BJ (cell line): ENCODE results near the gene CHCHD6. TPM values are rescaled to one million over a fixed set of nuclear protein-coding genes. Genes with fewer than 3 reads are reported as not detected.

Experiments used
- CTCF ChIA-PET: fragments of 350-600 bp; formaldehyde crosslinking; extraction: SDS; loops from one replicate; lab custom pipeline; 2021; ENCODE audit warnings: antibody characterized with exemption, inconsistent platforms; lab: Yijun Ruan, JAX
- POLR2A ChIA-PET: fragments of 300-600 bp; sonication (Branson Sonifier 250); formaldehyde crosslinking; extraction: SDS; loops from one replicate; lab custom pipeline; 2021; ENCODE audit warnings: antibody characterized with exemption; lab: Charles Lee
- DNase-seq: peaks from one replicate; pipeline ENCODE4 v3.0.0-alpha.2; 2011; ENCODE audit warnings: low read depth
- H3K27me3 ChIP-seq: 2 replicates; pipeline ENCODE4 v1.6.0; 2011; ENCODE audit warnings: low read length; ENCODE audit not compliant: control insufficient read depth, insufficient read depth
- H3K36me3 ChIP-seq: 2 replicates; pipeline ENCODE4 v1.5.1; 2011; ENCODE audit warnings: low read length; ENCODE audit not compliant: control insufficient read depth, insufficient read depth
- H3K4me3 ChIP-seq: 2 replicates; pipeline ENCODE4 v1.5.1; 2011; ENCODE audit warnings: low read depth, mild to moderate bottlenecking, control low read depth, low read length
- CTCF ChIP-seq: IDR thresholded peaks from 2 replicates; pipeline ENCODE4 v1.5.1; 2011; ENCODE audit warnings: low read depth, mild to moderate bottlenecking, control low read depth, inconsistent platforms, low read length, moderate library complexity; ENCODE audit not compliant: insufficient read depth
- polyA plus RNA-seq: library from polyadenylated mRNA; depleted of rRNA; stranded (reverse); fragments of >200 nt; gene quantifications from 2 replicates; pipeline ENCODE4 v1.2.3, GENCODE V29; 2011

CHCHD6 gene
- polyA plus RNA-seq, 1 experiment = 23.7 TPM

- Histone ChIP-seq H3K27me3 (peaks cover 30% of the 10 kb centered on the region), H3K4me3 (no peak overlapping the region), H3K36me3 (no peaks in the 10 kb centered on the region)
- POLR2A ChIA-PET = no interaction called here
- CTCF ChIA-PET = interaction anchor here (0.6 to 6.7 kb wide), 4 partner anchors 21 to 886 kb away, joined by 3 to 36 read pairs (median 4); no protein-coding TSS in a partner anchor
- no peak for DNase-seq
- no peak for TF ChIP-seq CTCF
Observed at GRCh38 chr3:126657901-126658300, 46.1 kb upstream of the CHCHD6 start.

GRCh38 chr3:126658584-126658983 is 45.5 kb upstream of the CHCHD6 start:
- ChIA-PET POLR2A (no interaction called here), CTCF (interaction anchor here (0.6 to 6.7 kb wide), 2 partner anchors 20 to 65 kb away, joined by 3 to 36 read pairs; no protein-coding TSS in a partner anchor)
- no peak for DNase-seq
- Histone ChIP-seq H3K4me3 (no peak overlapping the region), H3K36me3 (no peaks in the 10 kb centered on the region), H3K27me3 (peaks cover 36% of the 10 kb centered on the region)
- TF ChIP-seq CTCF = no peak

- ChIA-PET POLR2A (no interaction called here), CTCF (interaction anchor here (0.7 to 6.7 kb wide), 7 partner anchors 13 to 884 kb away, joined by 3 to 36 read pairs (median 4); no protein-coding TSS in a partner anchor)
- Histone ChIP-seq H3K36me3 (no peaks in the 10 kb centered on the region), H3K27me3 (peaks cover 36% of the 10 kb centered on the region), H3K4me3 (no peak overlapping the region)
- DNase-seq = no peak
- TF ChIP-seq CTCF = peak; percentile 41
Observed at GRCh38 chr3:126659915-126660886, 43.8 kb upstream of the CHCHD6 start.

DNA sequence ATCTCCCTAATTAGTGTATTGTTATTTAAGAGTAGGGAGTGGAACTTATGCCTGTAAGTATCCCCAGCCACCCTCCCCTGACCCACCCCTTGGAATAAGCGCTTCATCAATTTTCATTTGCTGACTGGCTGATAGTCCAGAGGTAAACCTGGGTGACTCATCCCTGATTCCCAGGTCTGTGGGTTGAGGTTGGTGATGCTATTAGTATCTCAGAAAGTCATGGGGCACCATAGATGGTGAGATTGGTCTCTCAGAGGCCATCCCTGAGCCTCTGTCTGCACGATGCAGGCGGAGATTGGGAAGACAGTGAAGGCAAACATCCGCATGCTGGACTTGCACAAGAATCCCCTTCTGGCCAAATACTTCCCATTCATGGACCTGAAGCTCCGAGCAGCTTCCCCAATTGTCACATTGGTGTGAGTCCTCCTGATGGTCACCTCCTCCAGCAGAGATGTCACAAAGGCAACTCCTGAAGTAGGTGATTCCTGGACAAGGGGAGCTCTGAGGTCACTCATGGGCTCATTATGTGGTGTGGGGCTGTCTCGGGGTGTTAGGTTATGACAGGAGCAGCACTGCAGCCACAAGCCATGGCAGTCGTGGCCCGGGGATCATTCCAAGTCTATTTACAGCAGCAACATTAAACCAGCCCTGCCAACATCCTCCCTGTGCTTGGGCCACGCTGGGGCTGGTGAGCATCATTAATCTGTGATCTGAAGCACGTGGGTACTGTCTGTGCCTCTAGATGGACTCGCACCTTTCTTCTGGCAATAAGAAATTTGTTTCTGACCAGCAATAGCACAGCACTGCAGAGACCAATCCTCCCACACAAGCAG is 42.3 kb upstream of the CHCHD6 start:
- DNase-seq = no peak
- H3K27me3 ChIP-seq = peaks cover 38% of the 10 kb centered on the region
- POLR2A ChIA-PET = interaction anchor here (0.5 kb wide), 1 partner anchor 40 kb away, joined by 3 read pairs; no protein-coding TSS in a partner anchor
- no peaks in the 10 kb centered on the region for H3K36me3 ChIP-seq
- no peak for TF ChIP-seq CTCF
- H3K4me3 ChIP-seq = no peak overlapping the region
- CTCF ChIA-PET = interaction anchor here (2.6 to 6.7 kb wide), 2 partner anchors 17 to 883 kb away, joined by 7 to 36 read pairs; no protein-coding TSS in a partner anchor
